Raji (cell line): ENCODE results near the gene SMTNL2.

ENCODE experiments used
- POLR2A ChIP-seq: IDR thresholded peaks from 2 replicates; pipeline ENCODE4 v1.6.1; 2011; ENCODE audit warnings: low read depth, low read length, control low read depth; ENCODE audit not compliant: insufficient read depth

Gene SMTNL2

DNA sequence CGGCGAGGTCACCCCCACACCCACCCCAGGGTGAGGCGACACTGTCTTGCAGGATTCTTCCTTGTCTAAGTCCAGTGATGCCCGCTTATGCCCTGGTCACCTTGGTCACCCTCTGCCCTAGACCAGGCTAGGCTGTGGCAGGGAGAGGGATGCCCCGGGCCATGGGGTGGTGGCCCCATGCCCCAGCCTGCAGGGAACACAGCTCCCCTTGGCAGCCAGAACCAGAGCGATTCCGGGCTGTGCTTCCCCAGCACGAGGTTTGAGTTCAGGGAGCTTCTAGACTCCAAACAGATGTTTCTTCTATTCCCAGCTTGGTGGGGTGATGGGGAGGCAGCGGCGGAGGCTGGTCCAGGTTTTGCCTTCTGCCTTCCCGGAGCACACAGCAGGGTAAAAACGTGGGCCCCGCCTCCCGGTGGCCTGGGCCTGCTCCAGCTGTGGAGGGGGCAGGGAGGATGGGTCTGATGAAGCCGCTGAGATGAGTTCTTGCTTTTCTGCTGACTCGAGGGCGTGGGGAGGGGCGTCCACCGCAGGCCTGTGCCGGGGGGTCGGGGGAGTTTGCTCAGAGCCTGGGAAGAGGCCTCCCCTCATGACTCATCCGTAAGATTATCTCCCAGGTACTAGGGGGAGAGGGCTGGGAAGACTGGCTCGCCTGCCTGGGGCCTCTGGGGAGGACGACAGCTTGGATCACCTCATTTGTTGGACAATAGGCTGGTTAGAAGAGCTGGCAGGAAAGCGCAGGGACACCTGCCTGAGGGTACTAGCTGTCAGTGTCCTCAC is 15.4 kb downstream of the SMTNL2 start:
- TF ChIP-seq POLR2A = no peak

DNA sequence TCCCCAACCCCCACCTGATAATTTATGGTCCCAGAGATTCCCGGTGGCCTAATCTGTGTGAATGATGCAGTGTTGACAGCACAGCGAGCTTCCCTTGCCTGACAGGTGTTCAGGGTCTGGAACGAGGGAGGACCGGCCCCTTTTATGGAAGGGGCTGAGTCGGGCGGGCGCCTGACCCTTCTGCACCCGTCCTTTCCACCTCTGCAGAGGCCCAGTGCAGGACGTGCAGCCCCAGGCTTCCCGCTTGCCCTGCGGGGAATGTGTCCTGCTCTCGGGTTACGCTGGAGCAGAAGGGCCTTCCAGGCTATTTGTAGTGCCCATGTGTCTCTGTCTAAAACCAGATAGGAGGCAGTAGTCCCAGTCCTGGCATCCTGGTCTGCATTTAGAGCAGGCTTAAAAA is 16.2 kb downstream of the SMTNL2 start:
- TF ChIP-seq POLR2A = no peak

DNA sequence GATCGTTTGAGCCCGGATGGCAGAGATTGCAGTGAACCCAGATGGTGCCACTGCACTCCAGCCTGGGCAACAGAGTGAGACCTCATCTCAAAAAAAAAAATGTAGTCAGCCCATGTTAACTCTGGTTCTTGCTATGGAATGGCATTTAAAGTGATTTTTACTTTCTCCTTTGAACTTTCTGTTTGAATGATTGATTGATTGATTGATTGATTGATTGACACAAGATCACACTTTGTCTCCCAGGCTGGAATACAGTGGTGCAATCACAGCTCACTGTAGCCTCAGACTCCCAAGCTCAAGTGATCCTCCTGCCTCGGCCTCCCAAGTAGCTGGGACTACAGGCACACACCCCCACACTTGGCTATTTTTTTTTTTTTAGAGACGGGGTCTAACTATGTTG is 17.0 kb downstream of the SMTNL2 start:
- no peak for TF ChIP-seq POLR2A

DNA sequence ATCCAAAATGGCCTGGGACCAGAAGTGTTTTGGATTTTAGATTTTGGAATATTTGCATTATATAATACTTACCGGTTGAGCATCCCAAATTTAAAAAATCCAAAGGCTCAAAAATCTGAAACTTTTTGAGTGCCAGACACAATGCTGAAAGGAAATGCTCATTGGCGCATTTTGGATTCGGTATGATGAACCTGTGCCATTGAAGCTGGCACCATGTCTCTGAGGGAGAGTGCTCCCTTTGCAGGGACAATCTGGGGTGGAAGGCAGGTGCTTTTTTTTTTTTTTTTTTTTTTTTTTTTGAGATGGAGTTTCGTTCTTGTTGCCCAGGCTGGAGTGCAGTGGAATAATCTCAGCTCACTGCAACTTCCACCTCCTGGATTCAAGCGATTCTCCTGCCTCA is 17.7 kb downstream of the SMTNL2 start:
- TF ChIP-seq POLR2A = no peak

DNA sequence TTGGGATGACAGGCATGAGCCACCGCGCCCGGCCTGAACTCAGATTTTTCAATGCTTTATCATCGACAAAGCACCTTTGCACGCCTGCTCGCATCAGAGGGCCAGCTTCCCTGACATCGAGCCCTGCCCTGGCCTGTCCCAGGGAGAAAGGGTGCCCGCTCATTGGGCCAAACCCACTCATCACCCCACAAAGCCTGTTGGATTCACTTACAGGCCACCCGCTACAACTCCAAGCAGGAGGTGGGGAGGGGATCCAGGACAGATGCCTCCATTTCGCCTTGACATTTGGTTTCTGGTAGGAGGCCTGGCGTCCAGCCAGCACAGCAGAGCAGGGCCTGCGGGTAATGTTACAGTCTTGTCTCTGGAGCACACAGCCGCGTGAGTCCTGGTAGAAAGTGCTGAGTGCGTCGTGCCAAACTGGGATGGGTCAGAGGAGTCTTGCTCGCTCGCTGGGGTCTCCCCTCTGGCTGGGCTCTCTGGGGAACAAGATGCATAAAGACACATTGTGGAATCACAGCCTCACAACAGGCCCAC is 19.8 kb downstream of the SMTNL2 start:
- no peak for TF ChIP-seq POLR2A

DNA sequence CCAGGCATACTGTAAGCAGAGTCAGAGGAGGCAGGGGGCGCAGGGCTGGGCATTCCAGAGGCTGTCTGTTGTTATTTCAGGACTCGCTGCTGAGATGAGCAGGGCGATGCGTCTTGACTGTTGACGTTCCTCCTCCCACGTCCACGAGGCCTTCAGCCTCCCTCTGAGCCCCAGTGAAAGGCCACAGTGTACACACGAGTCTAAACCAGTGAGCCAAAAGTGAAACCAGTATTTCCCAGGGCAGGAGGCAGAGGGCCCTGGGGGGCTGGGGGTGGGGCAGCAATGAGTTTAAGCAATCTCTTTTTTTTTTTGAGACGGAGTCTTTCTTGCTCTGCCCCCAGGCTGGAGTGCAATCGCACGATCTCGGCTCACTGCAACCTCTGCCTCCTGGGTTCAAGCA is 21.5 kb downstream of the SMTNL2 start:
- no peak for TF ChIP-seq POLR2A

DNA sequence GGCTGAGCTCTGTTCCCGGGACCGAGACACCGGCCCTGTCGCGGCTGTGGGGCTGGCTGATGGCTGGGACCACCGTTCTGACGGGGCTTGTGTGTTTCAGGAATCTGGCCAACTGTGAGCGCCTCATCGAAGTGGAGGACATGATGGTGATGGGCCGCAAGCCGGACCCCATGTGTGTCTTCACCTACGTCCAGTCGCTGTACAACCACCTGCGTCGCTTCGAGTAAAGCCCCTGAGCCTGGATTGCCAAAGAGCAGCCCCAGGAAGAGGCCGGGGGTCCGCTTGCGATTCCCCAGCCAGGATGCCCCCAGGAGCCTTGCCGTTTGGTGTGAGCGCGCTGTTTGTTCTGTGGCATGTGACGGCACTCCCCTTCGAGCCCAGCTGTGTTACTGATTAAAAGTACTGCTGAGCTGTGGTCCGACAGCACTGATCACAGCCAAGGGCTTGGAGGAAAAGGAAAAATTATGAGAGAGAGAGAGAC is 23.0 kb downstream of the SMTNL2 start:
- no peak for TF ChIP-seq POLR2A

DNA sequence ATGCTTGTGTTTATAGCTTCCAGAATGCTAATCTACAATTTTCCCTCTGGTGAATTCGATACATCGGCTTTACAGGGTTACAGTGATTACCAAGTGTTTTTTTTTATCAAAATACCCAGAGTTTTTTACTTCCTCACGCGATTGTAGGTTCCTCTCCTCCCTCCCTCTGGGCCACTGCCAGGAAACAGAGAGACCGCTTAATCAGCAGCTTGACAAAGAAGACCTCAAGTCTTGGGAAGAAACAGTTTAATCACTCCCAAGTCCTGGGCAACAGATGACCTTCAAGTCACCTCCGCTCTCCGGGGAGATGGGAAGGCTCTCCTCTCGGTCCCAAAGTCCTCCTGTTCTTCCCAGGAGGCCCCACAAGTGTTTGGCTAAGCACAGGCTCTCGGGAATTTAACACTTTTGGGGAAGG is 23.5 kb downstream of the SMTNL2 start:
- TF ChIP-seq POLR2A = no peak

DNA sequence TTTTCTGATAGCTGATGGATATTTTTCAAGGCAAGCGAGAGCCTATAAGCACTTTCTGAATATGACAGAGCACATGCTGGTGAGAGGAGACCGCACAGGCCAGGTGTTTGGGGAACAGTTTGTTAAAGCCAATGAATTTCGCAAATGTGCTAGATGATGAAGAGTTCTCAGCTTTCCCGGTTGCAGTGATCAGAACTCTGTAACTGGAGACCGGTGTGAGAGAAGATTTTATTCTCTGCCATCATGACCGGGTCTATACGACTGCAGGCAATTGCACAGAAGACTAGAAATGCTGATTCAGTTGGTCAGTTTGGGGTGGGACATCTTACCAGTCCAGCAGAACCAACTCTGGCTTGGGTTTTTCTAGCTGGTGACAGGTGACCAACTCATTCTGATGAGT is 25.4 kb downstream of the SMTNL2 start:
- no peak for TF ChIP-seq POLR2A

DNA sequence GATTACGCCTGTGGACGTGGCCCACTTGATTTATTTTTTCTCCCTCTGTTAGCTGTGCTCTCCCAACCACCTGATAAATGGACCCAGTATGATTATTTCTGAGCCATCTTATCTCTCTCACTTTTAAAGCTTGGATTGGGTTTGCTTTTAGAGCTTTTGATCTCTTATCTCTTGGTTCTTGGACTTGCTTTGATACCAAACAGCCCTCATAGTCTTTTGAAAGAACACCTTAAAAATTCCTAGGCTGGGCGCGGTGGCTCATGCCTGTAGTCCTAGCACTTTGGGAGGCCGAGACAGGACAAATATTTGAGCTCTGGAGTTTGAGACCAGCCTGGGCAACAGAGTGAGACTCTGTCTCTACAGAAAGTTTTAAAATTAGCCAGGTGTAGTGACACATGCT is 25.8 kb downstream of the SMTNL2 start:
- TF ChIP-seq POLR2A = no peak

DNA sequence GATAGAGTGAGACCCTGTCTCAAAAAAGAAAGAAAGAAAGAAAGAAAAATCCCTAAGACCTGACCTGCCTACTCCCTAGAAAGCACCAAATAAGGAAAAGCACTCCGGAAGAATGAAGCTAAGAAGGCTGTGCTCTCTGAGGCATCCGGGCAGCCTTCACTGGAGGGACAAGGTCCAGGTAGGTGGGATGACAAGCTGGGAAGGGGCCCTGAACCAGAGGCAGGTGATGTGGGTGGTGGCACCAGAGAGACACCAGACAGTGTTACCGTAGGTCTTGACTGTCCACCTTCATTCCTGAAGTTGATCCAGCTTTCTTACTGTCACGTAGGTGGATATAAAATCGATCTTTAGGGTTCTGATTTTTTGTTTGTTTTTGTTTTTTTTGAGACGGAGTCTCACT is 26.3 kb downstream of the SMTNL2 start:
- no peak for TF ChIP-seq POLR2A

DNA sequence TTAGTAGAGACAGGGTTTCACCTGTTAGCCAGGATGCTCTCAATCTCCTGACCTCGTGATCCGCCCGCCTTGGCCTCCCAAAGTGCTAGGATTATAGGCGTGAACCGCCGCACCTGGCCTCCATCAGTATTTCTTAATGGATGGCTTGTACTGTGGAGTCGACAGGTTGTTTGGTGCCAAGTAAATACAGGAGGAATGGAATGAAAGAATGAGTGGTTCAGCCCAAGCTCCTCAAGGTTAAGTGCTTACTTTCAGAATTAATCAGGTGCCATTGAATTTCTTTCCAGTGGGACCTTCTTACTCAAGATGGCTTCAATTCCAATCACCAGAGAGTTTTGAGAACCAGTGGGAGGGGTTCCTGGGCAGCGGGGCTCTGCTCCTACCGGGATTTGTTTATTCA is 32.1 kb downstream of the SMTNL2 start:
- TF ChIP-seq POLR2A = no peak

DNA sequence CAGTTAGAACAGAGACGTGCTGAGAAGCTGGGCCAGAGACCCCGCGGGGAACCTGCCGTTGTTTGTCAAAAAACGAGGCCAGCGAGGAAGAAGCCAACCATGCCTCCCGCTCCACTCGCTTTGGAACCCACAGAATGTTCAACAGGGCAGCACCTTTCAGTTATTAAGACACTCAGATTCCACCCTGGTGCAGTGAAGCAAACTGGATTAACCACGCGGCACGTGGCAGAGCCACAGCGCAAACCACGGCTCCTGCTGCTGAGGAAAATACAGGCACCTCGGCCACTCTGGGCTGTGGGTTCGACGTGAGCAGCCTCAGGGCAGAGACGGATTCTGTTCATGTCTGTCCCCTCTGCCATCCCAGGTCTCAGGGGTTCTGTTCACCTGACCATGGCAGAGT is 32.8 kb downstream of the SMTNL2 start:
- TF ChIP-seq POLR2A = no peak

DNA sequence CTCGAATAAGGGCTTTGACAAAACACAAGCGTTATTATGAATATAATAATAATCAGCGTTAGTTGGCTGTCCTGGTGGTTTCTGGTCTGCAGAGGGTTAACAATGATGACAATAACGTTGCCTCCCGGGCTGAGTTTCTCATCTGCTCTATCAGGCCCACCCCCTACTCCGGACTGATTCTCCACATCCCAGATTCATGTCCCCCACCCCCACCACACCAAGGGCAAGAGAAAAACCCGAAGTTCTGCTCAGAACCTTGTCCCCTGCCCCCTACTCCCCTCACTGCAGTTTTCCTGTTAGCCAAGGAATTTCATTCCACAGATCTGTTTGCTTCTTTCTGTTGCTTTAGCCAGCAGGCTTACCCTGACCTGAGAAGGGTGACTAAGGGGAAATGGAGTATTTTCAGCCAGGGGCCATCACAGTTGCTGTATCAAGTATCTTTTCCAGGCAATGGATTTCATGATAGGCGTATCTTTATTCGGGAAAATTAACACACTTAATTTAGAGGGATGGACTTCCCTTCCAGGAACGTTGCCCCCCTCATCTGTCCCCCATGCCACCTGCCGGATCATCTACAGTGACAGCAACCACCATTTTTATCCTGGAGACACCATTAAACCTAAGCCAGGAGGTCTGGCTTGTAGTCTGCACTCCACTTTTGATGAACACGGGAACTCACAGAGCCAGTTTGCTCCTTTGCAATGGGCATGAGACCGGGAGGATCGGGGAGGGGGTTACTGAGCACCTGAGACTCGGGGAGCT is 33.4 kb downstream of the SMTNL2 start:
- TF ChIP-seq POLR2A = no peak

DNA sequence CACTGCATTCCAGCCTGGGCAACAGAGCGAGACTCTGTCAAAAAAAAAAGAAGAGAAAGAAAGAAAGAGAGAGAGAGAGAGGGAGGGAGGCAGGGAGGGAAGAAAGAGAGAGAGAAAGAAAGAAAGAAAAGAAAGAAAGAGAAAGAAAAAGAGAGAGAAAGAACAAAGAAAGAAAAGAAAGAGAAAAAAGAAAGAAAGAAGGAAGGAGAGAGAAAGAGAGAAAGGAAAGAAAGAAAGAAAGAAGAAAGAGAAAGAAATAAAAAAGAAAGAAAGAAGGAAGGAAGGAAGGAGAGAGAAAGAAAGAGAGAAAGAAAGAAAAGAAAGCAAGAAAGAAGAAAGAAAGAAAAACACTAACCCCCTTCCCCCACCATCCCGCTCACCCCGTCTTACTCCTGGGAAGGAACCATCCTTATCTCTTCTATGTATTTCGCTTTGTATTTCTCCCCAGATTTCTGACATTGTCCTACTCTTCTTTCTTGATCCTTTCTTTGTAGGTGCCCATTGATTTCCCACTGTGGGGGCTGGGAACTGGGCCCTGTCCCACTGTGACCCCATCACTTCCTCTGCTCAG is 36.3 kb downstream of the SMTNL2 start:
- no peak for TF ChIP-seq POLR2A

DNA sequence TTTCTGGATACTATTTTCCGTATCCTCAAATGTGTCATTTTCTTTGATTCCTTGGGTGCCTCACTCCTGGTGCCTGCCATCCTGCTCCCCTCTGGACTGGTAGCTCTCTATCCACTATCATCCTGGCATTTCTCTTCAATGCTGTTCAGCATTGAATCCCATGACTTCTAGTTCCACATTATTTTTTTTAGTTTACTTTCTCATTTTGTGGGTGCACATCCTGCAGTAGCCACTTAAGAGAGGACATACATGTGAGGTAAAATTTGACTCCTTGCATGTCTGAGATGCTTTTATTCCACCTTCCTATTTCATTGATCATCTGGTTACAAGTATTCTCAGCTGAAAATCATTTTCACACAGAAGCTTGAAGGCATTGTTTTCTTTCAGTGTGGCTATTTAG is 38.0 kb downstream of the SMTNL2 start:
- TF ChIP-seq POLR2A = no peak

DNA sequence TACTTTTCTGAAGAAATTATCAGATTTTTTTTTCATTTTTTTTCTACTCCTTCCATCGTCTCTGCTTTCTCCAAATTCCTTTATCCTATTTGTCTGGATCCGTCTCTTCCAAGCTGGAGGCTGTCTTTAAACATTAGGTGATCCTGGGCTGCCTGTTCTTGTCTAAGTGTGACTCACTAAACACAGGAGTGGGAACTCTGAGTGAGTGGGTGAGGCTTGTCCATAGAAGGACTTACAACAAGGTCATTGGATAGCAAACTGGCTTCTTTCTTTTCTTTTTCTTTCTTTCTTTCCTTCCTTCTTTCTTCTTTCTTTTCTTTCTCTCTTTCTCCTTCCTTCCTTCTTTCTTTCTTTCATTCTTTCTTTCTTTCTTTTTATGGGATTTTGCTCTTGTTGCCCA is 38.9 kb downstream of the SMTNL2 start:
- TF ChIP-seq POLR2A = no peak

DNA sequence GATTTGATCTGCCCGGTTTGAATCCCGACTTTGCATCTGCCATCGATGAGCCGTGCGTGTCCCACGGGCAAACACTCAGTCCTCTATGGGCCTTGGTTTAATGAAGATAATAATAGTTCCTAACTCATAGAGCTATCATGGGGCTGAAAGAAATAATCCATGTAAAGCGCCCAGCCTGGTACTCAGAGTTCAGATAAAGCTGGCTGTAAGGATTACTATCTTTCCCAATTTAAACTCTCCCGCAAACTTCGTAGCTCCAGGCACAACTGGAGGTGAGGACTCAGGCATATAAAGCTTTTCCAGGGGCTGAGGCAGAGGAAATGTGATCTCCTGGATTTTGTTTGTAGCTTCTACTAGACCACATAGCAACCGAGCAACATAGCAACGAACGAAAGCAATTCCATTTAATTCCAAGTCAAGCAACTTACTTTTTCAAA is 40.9 kb downstream of the SMTNL2 start:
- no peak for TF ChIP-seq POLR2A
